K562 (cell line): ENCODE measurements around the gene CCL19. TPM values are rescaled to one million over a fixed set of nuclear protein-coding genes. Genes with fewer than 3 reads are reported as not detected.

Source experiments
- CBX8 ChIP-seq: fragments of 200-600 bp; sonication (generic); IDR thresholded peaks from 2 replicates; pipeline ENCODE4 v1.6.1; 2012; ENCODE audit warnings: borderline replicate concordance, mixed run types, low read depth, mild to moderate bottlenecking, moderate library complexity, mixed read lengths, low read length, control low read depth, inconsistent platforms; ENCODE audit not compliant: poor library complexity, severe bottlenecking; ENCODE audit errors: extremely low read depth
- CHD2 ChIP-seq: IDR thresholded peaks from 2 replicates; pipeline ENCODE4 v1.6.1; 2011; ENCODE audit warnings: low read depth, low read length
- DNMT1 ChIP-seq: fragments of 450-650 bp; IDR thresholded peaks from 2 replicates; pipeline ENCODE4 v1.6.1; 2016; ENCODE audit warnings: antibody characterized with exemption, mild to moderate bottlenecking
- ESRRB ChIP-seq: fragments of 250-450 bp; sonication (Bioruptor Pico); IDR thresholded peaks from 2 replicates; pipeline ENCODE4 v1.5.0; 2020; ENCODE audit warnings: mild to moderate bottlenecking, moderate library complexity, borderline replicate concordance
- GABPA ChIP-seq: fragments of 200-800 bp; sonication (Bioruptor generic); conservative IDR thresholded peaks from 2 replicates; pipeline ENCODE4 v1.6.1; 2016; ENCODE audit warnings: low read depth, missing genetic modification characterization, missing compliant biosample characterization
- HDAC1 ChIP-seq, 2 experiments: fragments of 450-650 bp; IDR thresholded peaks; 2 replicates each; pipeline ENCODE4 v1.6.1; 2016 to 2017; ENCODE audit warnings: inconsistent platforms in 1 of 2, mild to moderate bottlenecking in 1 of 2, moderate library complexity in 1 of 2
- HDAC2 ChIP-seq: fragments of 450-650 bp; IDR thresholded peaks from 2 replicates; pipeline ENCODE4 v1.6.1; 2016; ENCODE audit warnings: mild to moderate bottlenecking
- IRF9 ChIP-seq: fragments of 450-650 bp; IDR thresholded peaks from 2 replicates; pipeline ENCODE4 v1.6.1; 2016; ENCODE audit warnings: missing biosample characterization, missing genetic modification characterization
- KAT2B ChIP-seq: IDR thresholded peaks from one replicate; pipeline ENCODE4 v1.6.1; 2012; ENCODE audit warnings: low read depth, mild to moderate bottlenecking, control low read depth, inconsistent platforms, low read length, moderate library complexity
- MGA ChIP-seq: fragments of 450-650 bp; IDR thresholded peaks from 2 replicates; pipeline ENCODE4 v1.6.1; 2016; ENCODE audit warnings: mild to moderate bottlenecking, moderate library complexity
- THRB ChIP-seq: fragments of 450-650 bp; formaldehyde crosslinking; conservative IDR thresholded peaks from 2 replicates; pipeline ENCODE4 v1.4.0; 2022; ENCODE audit warnings: mild to moderate bottlenecking, missing genetic modification characterization
- ZNF668 ChIP-seq: fragments of 250-450 bp; sonication (Bioruptor Pico); IDR thresholded peaks from 2 replicates; pipeline ENCODE4 v1.8.0; 2022; ENCODE audit warnings: mild to moderate bottlenecking, inconsistent platforms
- polyA plus RNA-seq, 8 experiments: library from polyadenylated mRNA; depleted of rRNA in 4 of 8; stranded (reverse) in 5 of 8; unstranded in 3 of 8; fragments of >200 nt; fragmentation: Nextera tagmentation in 2 of 8; fragmentation: Illumina TruSeq in 1 of 8; extraction: Ambion mirVana in 2 of 8; extraction: Trizol in 1 of 8; gene quantifications; 2 replicates each; pipeline versions ENCODE4 v1.2.1 to v1.2.3, GENCODE V29; 2011 to 2014; ENCODE audit warnings: inconsistent platforms in 1 of 8, missing spikeins in 1 of 8
- total RNA-seq, 7 experiments: library from RNA; depleted of rRNA in 6 of 7; stranded (reverse); fragments of >200 nt in 6 of 7; fragmentation: Illumina TruSeq in 2 of 7; extraction: Trizol in 2 of 7; gene quantifications; 2 replicates each; pipeline versions ENCODE4 v1.2.1 to v1.2.3, GENCODE V29; 2011 to 2021; ENCODE audit warnings: low replicate concordance in 1 of 7

CCL19 gene
- total and polyA plus RNA-seq, 9 of the 15 experiments (the other 6 are each of a cell fraction or from before 2014, with no cell fraction given), result not detected

GRCh38 chr9:34651876-34652601, 39.0 kb downstream of the CCL19 start, which contains the start of gene IL11RA (continued):
- TF ChIP-seq MGA (no peak), ESRRB (CRISPR knock-in tag) (no peak), CHD2 (no peak), HDAC2 (0 out of 2 replicates have a peak, but pooled peaks have one; percentile 16), IRF9 (tag) (no peak), CBX8 (no peak), GABPA (tag) (peak; percentile 83), KAT2B (no peak), HDAC1 (IDR thresholded peaks at IDR 0.05) (peak in 1 of 2 experiments; percentile 87; a peak in 2 of 4 replicates), THRB (CRISPR knock-in tag) (0 out of 2 replicates have a peak, but pooled peaks have one; percentile 50), ZNF668 (CRISPR knock-in tag) (no peak), DNMT1 (no peak)
